GM12891 (cell line): ENCODE measurements around the gene BCAT1.

Source experiments
- PAX5 ChIP-seq: IDR thresholded peaks from 2 replicates; pipeline ENCODE4 v1.6.1; 2011; ENCODE audit warnings: low read length, moderate library complexity, mild to moderate bottlenecking; ENCODE audit not compliant: insufficient read depth, severe bottlenecking
- POLR2A ChIP-seq: IDR thresholded peaks from 2 replicates; pipeline ENCODE4 v1.6.1; 2011; ENCODE audit warnings: low read depth, low read length, control low read depth
- POLR2AphosphoS5 ChIP-seq: IDR thresholded peaks from 2 replicates; pipeline ENCODE4 v1.6.1; 2011; ENCODE audit warnings: low read depth, low read length, control low read depth
- POU2F2 ChIP-seq: IDR thresholded peaks from 2 replicates; pipeline ENCODE4 v1.6.1; 2011; ENCODE audit warnings: low read depth, mild to moderate bottlenecking, control low read depth, low read length, moderate library complexity
- SPI1 ChIP-seq: IDR thresholded peaks from 2 replicates; pipeline ENCODE4 v1.6.1; 2011; ENCODE audit warnings: low read depth, low read length, control low read depth
- TAF1 ChIP-seq: IDR thresholded peaks from 2 replicates; pipeline ENCODE4 v1.6.1; 2011; ENCODE audit warnings: low read depth, low read length, control low read depth

DNA sequence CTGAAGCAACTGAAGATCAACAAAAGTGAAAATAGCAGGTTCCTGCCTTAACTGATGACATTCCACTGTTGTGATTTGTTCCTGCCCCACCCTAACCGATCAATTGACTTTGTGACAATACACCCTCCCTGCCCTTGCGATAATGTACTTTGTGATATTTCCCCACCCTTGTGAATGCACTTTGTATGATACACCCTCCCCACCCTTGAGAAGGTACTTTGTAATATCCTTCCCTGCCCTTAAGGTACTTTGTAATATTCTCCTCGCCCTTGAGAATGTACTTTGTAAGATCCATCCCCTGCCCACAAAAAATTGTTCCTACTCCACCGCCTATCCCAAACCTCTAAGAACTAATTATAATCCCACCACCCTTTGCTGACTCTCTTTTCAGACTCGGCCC, 41.4 kb downstream of the BCAT1 start:
- TF ChIP-seq TAF1 (no peak), POLR2AphosphoS5 (no peak), POLR2A (no peak), PAX5 (no peak), POU2F2 (no peak), SPI1 (no peak)
